ENCODE measurements around the gene MYO16. TPM values are rescaled to one million over a fixed set of nuclear protein-coding genes. Genes with fewer than 3 reads are reported as not detected.

MYO16 gene
- 0.09 and 1.1 TPM in 2 replicates for total RNA-seq

DNA sequence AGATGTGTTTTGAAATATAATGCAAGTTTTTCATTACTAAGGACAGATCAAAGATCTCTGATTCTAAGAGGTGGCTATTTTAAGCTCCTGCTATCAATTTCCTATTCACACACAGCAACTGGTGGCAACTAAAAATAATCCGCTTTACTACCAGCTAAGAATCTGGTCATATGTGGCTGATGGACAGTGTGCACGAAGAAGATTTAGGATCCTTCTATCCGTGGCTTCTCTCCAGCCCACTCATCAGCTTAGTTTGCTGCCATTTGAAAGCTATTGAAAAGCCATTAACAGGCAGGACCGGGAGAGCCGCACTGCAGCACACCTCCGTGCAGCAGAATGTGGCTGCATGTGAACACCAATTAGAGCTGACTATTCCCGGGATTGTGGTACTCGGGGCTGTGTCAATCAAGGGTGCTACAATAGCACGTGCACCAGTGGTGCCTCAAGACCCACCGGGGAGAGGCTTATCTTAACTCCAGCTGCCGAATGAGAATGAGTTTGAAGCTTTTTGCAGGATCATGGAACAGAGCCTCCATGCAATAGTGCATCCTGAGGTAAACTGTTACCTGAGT is at the start of gene MYO16:
Gene MYO16 (plus strand): TSS at position 431 of the 572 bp plus-strand sequence. CDS start 234 bp downstream, outside the sequence.

All from pericardium fibroblast (primary cell).